Esophagus muscularis mucosa (tissue), 4 donors: ENCODE results near the gene THAP12. TPM values are rescaled to one million over a fixed set of nuclear protein-coding genes. Genes with fewer than 3 reads are reported as not detected.

ENCODE experiments used
- DNase-seq: peaks from one replicate; pipeline ENCODE4 v3.0.0-alpha.2; 2017; ENCODE audit errors: extremely low spot score
- H3K27ac ChIP-seq, 4 donors: fragments of 200-600 bp; sonication (generic); replicated peaks in 1 of 4; 1 replicate in 3 of 4; 2 replicates in 1 of 4; pipeline ENCODE4 v1.5.1; 2016 to 2019; ENCODE audit warnings: mild to moderate bottlenecking in 1 of 4
- H3K27me3 ChIP-seq, 4 donors: fragments of 200-600 bp; sonication (generic); one replicate each; pipeline versions ENCODE4 v1.5.1 to v1.6.0; 2016 to 2019
- H3K36me3 ChIP-seq, 4 donors: fragments of 200-600 bp; sonication (generic); one replicate each; pipeline ENCODE4 v1.5.1; 2016 to 2019
- H3K4me1 ChIP-seq, 4 donors: fragments of 200-600 bp; sonication (generic); one replicate each; pipeline ENCODE4 v1.5.1; 2016 to 2019
- H3K4me3 ChIP-seq, 4 donors: fragments of 200-600 bp; sonication (generic); 1 replicate in 2 of 4; 2 replicates in 2 of 4; pipeline ENCODE4 v1.5.1; 2016 to 2019; ENCODE audit warnings: mild to moderate bottlenecking in 4 of 4, moderate library complexity in 1 of 4
- H3K9me3 ChIP-seq, 4 donors: fragments of 200-600 bp; sonication (generic); 1 replicate in 3 of 4; 2 replicates in 1 of 4; pipeline ENCODE4 v1.5.1; 2016 to 2019
- EP300 ChIP-seq: sonication (generic); formaldehyde crosslinking; IDR thresholded peaks from one replicate; pipeline ENCODE4 v1.6.1; 2017; ENCODE audit warnings: antibody characterized with exemption
- POLR2A ChIP-seq: fragments of 450-650 bp; IDR thresholded peaks from one replicate; pipeline ENCODE4 v1.6.1; 2017; ENCODE audit warnings: antibody characterized with exemption, moderate library complexity, mild to moderate bottlenecking, low read depth
- POLR2AphosphoS5 ChIP-seq, 2 donors: sonication (generic); formaldehyde crosslinking; IDR thresholded peaks; one replicate each; pipeline ENCODE4 v1.6.1; 2017; ENCODE audit warnings: antibody characterized with exemption in 2 of 2
- WGBS: methylation state at CpG from one replicate; pipeline ENCODE4 v1.1.5; 2018; 5-methylcytosine and 5-hydroxymethylcytosine counted together
- intact Hi-C: fragments of 100-400 bp; cut with DNase I; formaldehyde crosslinking; loops from one replicate; pipeline ENCODE4 v1.15.1; 2023
- total RNA-seq, 4 donors: library from RNA; depleted of rRNA; stranded (reverse); fragments of >200 nt; gene quantifications; one replicate each; pipeline versions ENCODE4 v1.1.0 to v1.2.1, GENCODE V29; 2016
- TF ChIP-seq, protein P1 (sequence below), 3 experiments: fragments of 200-600 bp in 2 of 3; fragments of 450-650 bp in 1 of 3; sonication (generic) in 2 of 3; IDR thresholded peaks; one replicate each; pipeline ENCODE4 v1.5.1; 2017 to 2019; ENCODE audit warnings: antibody characterized with exemption in 3 of 3, mild to moderate bottlenecking in 2 of 3, moderate library complexity in 1 of 3

The THAP12 gene
- total RNA-seq, 4 donors from 2014 or later, result 20.7 to 28.8 (median 27.0) TPM

DNA sequence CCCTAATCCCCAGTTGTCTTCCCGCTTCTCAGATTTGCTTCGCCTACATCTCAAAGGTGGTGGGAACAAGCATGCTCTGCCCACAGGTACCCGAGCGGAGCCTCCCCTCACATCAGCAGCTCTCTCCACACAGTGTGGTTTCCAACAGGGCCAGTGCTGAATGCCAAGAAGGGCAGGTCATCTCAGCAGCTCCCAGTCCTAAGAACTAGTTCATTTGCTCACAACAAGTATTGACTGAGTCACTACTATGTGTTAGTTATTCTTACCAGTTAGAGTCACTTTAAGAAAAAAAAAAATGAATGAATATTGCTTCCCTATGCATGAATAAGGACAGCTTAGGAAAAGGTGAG, 66.2 kb downstream of the THAP12 start:
- Histone ChIP-seq H3K4me1 (peaks cover 0 to 7% (median 2%) of the 10 kb centered on the region in 4 donors), H3K27ac (no peak overlapping the region), H3K4me3 (no peak overlapping the region), H3K36me3 (no peaks in the 10 kb centered on the region), H3K27me3 (peaks cover 0 to 1% (median 0%) of the 10 kb centered on the region in 4 donors), H3K9me3 (no peaks in the 10 kb centered on the region)
- intact Hi-C loops, result loop anchor here (5.0 kb wide), 1 partner anchor 417 kb away; no protein-coding TSS in a partner anchor
- WGBS, result 84% methylated on average over 4 of the region's 4 CpGs
- DNase-seq, result no peak
- TF ChIP-seq EP300 (no peak), POLR2AphosphoS5 (IDR thresholded peaks at IDR 0.05) (no peak), POLR2A (no peak)
- TF ChIP-seq, protein P1, sequence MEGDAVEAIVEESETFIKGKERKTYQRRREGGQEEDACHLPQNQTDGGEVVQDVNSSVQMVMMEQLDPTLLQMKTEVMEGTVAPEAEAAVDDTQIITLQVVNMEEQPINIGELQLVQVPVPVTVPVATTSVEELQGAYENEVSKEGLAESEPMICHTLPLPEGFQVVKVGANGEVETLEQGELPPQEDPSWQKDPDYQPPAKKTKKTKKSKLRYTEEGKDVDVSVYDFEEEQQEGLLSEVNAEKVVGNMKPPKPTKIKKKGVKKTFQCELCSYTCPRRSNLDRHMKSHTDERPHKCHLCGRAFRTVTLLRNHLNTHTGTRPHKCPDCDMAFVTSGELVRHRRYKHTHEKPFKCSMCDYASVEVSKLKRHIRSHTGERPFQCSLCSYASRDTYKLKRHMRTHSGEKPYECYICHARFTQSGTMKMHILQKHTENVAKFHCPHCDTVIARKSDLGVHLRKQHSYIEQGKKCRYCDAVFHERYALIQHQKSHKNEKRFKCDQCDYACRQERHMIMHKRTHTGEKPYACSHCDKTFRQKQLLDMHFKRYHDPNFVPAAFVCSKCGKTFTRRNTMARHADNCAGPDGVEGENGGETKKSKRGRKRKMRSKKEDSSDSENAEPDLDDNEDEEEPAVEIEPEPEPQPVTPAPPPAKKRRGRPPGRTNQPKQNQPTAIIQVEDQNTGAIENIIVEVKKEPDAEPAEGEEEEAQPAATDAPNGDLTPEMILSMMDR (IDR thresholded peaks at IDR 0.05), result no peak

DNA sequence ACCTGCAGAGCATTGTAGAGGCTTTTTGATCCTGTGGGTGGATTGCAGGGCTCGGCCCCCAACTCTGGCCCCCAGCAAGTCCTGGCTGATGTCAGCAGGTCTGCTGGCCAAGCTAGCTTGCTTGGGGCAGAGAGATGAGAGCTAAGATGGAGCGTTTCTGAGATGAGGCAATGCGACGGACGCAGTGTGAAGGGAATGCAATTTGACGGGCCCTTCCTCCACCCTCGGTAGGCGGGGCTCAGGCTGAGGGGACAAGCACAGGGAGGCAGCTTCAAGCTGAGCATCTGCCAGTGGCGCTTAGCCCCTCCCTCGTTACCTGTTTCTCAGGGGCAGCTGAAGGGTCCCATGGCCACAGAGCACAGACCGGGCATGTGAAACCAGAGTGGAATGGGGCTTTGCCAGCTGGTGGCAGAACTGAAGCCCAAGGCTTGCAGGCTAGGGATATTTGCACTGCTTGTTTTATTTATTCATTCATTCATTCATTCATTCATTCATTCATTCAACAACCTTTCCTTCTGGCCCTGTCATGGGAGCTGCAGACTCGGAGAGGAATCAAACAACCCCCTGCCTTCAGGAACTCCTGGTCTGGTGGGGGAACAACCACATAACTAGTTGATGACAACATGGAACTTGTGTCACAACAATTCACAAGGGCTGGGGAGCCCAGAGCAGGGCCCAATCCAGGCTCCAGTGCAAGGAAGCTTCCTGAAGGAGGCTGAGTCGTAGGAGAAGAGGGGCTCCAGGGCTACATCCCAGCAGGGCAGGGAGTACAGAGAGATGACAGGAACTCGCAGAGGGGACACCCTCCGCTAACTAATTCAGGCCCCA, 66.8 kb downstream of the THAP12 start:
- 83% methylated on average over 13 of the region's 15 CpGs for WGBS
- H3K4me1 ChIP-seq, result peaks cover 0 to 7% (median 2%) of the 10 kb centered on the region in 4 donors
- TF ChIP-seq POLR2A, result no peak
- no peak for TF ChIP-seq EP300
- TF ChIP-seq, protein P1 (IDR thresholded peaks at IDR 0.05), result no peak
- TF ChIP-seq POLR2AphosphoS5 (IDR thresholded peaks at IDR 0.05), result no peak
- H3K27ac ChIP-seq, result no peak overlapping the region
- H3K27me3 ChIP-seq, result no peaks in the 10 kb centered on the region
- no peak overlapping the region for H3K4me3 ChIP-seq
- no peaks in the 10 kb centered on the region for H3K36me3 ChIP-seq
- intact Hi-C loops, result no loop called here
- H3K9me3 ChIP-seq, result no peaks in the 10 kb centered on the region
- DNase-seq, result no peak

DNA sequence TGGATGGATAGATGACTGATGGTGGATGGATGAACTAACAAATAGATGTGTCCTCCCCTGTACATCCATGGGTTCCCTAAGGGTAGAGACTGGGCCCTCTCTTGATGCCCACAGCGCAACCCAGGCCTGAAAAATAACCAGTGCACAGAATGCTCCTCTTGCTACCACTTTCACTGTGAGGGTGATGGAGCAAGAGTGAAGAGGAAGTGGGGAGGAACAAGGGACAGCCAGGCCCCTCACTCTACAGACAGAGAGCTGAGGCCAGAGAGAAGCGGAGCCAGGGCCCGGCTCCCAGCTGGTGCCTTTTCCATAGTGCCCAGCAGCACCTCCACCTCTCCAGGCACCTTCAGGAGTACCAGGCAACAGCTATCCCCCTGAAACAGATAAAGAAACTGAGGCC, 67.7 kb downstream of the THAP12 start:
- H3K27ac ChIP-seq, result no peak overlapping the region
- H3K27me3 ChIP-seq, result no peaks in the 10 kb centered on the region
- H3K4me1 ChIP-seq, result no peaks in the 10 kb centered on the region
- no peak overlapping the region for H3K4me3 ChIP-seq
- WGBS, result 60% methylated on average over 3 of the region's 3 CpGs
- no peaks in the 10 kb centered on the region for H3K36me3 ChIP-seq
- intact Hi-C loops, result no loop called here
- DNase-seq, result no peak
- TF ChIP-seq, protein P1 (IDR thresholded peaks at IDR 0.05), result no peak
- TF ChIP-seq POLR2A (no peak), EP300 (no peak), POLR2AphosphoS5 (IDR thresholded peaks at IDR 0.05) (no peak)
- no peaks in the 10 kb centered on the region for H3K9me3 ChIP-seq

DNA sequence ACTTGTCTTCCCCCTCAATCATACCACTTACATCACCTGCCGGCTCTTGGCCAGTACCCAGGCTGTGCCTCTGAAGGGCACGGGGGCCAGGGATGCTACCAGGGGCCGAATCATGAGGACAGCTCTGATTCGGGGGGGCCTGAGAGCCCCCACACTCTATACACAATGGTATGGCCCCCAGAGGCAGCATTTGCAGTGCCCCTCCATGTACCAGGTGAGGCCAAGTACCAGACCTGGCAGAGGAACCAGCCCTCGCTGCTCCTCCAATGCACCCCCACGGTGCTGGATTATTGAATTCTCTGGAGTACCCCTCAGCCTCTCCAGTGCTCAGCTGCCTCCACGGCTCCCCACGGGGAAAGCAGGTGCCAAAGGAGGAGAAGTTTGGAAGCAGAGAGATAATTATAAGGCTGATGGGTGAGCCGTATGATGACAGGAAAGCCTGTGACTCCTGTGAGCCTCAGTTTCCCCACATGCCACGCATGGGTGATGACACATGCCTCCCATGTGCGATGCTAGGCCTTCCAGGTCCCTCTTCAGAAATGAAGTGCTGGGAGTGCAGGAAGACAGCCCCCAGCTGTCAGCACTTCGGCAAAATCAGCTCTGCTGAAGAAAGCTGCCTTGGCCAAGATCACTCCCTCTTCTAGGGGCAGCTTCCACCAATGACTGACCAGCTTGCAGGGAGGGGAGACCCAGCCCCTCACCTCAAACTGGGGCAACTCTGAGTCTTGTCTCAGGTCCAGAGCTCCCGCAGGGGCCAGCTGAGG, 69.9 kb downstream of the THAP12 start:
- WGBS, result 73% methylated on average over 10 of the region's 13 CpGs
- no peaks in the 10 kb centered on the region for H3K27me3 ChIP-seq

More for the DNA sequence above, 69.9 kb downstream of the THAP12 start:
- H3K4me1 ChIP-seq, result peaks cover 0 to 7% (median 5%) of the 10 kb centered on the region in 4 donors
- H3K9me3 ChIP-seq, result no peaks in the 10 kb centered on the region
- TF ChIP-seq, protein P1 (IDR thresholded peaks at IDR 0.05), result no peak
- TF ChIP-seq POLR2A, result no peak
- TF ChIP-seq POLR2AphosphoS5 (IDR thresholded peaks at IDR 0.05), result no peak
- no peak for TF ChIP-seq EP300
- DNase-seq, result no peak
- H3K27ac ChIP-seq, result no peak overlapping the region
- H3K4me3 ChIP-seq, result no peak overlapping the region
- intact Hi-C loops, result no loop called here
- no peaks in the 10 kb centered on the region for H3K36me3 ChIP-seq
